HG02610 (cell line): Measurements from ENCODE around the gene PRMT3.
A peak's percentile ranks its signal among the peaks of the same experiment; 100 is the strongest.
"Not testable (repeated sequence)": the region's sequence is repeated elsewhere in the genome, so short reads cannot be mapped to it uniquely, and the experiment has no call there.

Experiments
- ATAC-seq: cut with Tn5 transposase; IDR thresholded peaks from one replicate; pipeline ENCODE4 v1.9.1; 2021; ENCODE audit warnings: mild to moderate bottlenecking, moderate library complexity; ENCODE audit not compliant: unreplicated experiment

PRMT3 gene

DNA sequence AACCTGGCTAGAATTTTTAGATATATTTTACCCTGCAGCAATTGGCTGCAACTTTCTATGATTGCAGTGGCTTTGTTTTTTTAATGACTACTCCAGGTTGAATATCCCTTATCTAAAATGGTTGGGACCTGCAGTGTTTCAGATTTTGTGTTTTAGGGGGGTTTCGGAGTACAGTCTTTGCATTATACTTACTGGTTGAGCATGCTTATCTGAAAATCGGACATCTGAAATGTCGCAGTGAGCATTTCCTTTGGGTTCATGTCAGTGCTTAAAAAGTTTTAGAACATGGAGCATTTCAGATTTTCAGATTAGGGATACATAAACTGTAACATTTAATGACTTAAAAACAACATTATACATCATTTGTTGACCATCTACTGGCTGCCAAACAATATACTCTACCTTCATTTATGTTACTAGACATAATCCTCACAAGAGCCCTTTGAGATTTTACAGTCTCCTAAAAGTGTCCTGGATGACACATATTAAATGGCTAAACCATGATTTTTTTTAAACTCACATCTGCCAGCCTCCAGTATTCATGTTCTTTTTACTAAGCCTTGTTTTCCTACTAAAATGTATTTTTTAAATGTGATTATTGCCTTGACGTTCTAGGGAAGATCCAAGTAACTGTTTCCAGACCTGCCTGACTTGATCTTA, 66.3 kb downstream of the PRMT3 start:
- ATAC-seq = no peak

DNA sequence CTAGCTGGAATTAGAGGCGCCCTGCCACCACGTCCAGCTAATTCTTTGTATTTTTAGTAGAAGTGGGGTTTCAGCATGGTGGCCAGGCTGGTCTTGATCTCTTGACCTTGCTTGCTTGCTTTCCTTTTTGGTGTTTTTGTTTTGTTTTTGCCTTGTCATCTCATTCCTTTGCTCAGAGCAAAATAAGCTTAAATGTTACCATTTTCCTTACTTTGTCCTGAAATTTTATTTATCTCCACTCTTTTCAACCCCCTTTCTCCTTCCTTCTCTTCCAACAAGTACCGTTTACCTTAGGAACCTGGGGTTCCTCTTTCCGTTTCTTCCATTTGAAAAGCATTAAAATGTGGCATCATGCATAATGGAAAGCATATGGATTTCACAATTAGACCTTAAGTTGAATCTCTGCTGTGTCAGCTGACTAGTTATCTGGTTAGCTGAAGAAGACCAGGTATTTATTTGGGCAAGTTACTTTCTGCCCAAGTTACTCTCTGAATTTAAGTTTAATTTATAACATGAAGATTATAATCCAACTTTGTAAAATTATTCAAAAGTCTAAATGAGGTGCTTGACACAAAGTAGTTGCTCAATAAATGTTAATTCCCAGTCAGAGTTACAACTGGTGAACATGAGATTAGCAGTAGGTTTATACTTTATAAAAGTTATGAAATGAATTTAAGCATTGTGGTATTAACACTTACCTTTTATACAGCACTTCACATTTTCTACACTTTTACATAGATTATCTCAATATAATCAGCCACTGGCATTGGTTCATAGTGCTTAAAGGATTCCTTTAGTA, 69.7 kb downstream of the PRMT3 start:
- no peak for ATAC-seq

DNA sequence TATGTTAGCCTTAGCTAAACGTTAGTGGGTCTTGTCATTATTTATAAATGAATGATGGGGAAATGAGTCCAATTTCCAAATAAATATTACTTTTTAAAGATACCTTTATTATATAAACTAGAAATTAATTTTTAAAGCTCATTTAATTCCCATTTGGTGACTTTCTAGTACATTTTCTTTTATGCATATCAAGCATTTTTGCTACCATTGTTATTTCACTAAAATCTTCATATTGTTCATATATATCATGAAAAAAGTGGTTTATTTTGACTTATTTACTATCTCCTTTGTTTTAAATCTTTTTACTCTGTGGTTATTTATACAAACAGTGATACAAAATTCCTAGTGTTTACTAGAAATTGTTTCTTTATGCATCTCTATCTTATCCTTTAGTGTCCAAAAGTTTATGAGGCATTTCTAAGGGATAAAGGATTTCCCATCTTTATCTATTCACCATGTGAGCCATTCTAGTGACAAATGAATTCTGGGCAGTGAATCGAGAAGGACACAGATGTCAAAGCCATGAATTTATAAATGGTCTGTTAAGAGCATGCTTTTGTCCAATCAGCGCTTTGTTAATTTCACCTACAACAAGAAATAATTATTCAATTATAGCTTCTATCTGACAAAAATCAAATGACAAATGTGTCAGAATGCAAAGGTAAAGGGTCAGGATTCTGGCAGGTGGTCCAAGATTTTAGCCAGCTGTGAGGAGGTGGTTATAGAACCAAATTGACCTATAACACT, 70.6 kb downstream of the PRMT3 start:
- ATAC-seq = no peak

DNA sequence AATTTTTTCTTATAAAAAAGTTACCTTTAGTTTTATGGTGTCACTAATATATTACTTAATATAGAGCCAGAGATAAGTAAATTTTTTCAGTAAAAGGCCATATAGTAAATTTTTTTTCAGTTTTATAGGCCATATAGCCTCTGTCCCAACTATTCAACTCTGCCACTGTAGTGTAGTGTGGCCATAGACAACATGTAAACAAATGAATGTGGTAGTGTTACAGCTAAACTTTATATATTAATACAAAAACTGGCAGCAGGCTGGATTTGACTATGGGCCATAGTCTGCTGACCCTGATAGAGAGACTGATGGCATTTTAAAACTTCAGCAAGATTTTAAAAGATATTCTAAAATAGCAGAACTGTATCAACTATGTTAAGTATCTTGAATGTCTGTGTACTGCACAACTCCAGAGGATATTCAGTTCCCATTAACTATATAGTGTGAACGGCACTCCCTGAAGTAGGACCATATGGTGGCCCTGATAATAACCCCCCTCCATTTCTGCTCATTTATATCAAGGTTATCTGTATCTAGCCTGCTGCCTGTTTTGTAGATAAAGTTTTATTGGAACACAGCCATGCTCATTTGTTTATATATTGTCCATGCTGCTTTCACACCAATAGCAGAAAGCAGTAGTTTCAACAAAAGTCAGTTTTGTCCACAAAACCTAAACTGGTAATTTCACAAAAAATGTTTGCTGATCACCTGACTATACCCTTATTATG, 71.6 kb downstream of the PRMT3 start:
- no peak for ATAC-seq

DNA sequence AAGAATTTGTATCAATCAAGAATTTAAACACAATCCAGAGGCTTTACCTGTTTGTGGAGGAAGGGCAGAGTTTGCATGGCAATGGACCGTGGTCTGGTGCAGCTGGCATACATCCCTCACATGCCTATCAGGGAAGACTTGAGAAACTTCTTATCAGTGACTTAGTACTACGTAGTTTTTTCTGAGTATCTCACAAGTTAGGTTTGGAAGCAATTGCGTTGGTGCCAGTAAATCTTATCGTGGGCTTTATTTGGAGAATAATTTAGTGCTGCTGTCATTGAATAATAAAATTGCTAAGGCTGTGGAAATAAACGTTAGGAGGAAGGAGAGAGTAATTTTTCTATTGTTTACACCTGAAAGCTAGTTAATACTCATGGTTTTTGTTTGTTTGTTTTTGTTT, 72.3 kb downstream of the PRMT3 start:
- ATAC-seq = no peak

DNA sequence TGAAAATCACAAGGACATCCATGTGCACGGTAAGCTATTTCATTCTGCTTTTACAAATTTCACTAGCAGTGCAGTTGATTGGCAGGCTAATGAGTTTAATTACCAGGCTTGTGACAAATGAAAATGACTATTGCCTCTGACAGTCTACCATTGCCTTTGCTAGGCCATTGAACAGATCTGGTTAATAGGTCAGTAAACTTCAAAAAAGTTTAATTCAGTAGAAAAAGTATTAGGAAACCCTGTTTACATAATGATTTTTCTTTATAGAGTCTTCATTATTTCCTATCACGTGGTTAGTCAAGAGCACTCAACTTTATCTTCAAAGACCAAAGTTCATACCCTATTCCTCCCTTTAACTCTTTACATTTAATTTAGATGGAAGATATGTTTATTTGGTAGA, 77.0 kb downstream of the PRMT3 start:
- ATAC-seq = no peak

DNA sequence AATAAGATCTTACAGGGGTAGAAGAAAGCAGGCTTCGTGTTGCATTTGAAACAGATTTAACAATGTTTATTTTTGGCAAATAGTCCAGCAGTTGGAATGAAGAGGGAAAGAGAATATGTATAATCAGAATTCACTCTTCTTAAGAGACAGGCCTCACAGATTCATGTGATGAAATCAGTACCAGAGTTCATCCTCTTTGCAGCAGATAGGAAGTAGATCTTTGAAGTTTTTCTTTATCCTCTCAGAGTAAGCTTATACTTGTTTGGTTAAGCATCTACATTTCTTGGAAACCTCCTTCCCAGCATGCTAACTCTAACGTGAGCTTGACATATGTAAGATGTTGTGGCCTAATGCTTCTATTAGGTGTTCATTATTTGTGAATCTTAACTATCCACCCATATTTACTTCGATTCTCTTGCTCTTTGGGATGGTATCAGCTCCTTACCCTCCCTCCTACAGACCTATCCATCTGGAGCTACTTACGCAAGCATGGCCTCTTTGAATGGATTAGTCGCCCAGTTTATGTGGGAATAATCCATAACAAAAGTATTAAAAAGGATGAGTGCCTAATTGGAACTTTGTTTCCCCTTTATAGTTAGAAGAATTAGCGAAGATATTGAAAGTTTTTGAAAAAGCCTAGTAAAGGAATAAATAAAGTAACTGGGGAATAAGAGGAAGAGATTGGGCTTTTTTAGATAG, 80.1 kb downstream of the PRMT3 start:
- no peak for ATAC-seq

DNA sequence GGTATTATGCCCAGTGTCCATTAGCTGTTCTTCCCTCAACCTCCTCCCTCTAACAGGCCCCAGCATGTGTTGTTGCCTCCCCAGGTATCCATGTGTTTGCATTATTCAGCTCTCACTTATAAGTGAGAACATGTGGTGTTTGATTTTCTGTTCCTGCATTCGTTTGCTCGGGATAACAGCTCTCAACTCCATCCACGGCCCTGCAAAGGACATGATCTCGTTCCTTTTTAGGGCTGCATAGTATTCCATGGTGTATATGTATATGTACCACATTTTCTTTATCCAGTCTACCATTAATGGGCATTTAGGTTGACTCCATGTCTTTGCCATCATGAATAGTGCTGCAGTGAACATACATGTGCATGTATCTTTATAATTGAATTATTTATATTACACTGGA, 82.8 kb downstream of the PRMT3 start:
- no peak for ATAC-seq

DNA sequence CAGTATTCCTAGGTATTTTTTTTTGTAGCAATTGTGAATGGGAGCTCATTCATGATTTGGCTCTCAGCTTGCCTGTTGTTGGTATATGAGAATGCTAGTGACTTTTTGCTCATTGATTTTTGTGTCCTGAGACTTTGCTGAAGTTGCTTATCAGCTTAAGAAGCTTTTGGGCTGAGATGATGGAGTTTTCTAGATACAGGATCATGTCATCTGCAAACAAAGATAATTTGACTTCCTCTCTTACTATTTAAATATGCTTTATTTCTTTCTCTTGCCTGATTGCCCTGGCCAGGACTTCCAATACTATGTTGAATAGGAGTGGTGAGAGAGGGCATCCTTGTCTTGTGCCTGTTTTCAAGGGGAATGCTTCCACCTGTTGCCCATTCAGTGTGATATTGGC, 84.4 kb downstream of the PRMT3 start:
- not testable (repeated sequence) for ATAC-seq

DNA sequence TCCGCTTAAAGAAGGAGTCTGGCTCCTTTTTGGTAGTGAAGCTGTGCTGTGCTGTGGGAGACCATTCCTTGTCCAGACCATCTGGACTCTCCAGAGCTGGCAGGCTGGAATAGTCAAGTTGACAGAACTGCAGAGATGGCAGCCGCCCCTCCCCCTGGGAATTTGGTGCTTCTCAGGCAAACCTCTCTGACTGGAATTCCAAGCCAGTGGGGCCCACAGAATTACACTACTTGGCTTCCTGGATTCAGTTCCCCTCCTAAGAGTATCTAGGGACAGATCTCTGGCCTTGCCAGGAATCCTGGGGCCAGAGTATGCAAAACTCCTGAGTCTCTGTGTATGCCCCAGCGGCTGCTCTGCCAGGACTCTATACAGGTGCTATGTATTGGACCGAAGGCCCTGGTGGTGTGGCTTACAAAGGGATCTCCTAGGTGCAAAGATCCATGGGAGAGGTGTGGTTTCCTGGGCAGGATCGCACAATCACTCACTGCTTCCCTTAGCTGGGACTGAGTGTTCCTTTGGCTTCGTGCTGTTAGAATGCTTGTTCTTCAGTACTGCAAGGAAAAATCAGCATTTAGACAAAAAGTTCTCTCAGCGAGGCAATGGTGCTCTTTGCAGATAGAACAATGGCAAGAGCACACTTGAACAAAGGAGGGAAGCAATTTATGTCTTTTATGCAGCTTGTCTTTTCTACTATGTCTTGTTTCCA, 86.8 kb downstream of the PRMT3 start:
- ATAC-seq = peak; percentile 42

DNA sequence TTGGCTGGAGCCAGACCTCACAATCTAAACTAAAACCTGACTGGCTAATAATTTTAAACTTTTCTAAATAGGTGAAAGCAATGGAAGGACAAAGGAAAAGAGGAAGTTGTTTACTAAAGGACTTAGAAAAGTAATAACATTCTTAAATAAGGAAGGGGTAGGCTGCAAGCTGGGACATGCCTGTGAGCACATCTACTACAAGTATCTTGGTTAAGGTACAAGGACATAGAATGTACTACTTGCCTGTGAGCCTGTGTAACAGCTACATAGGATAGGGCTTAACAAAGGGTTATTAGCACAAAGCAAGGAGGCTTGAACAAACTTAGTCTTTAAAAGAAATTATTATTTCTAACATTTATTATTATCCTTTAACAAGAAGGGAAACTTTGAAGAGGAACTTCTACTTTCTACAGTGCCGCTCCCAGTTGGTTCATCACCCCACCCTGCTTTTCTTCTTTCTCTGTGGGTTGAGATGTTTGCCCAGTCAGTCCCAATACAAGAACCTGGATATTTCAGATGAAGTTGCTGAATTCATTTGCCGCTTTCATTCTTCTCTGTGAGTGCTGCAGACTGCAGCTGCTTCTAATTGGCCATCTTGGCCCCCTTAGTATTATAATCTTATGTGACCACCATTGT, 87.5 kb downstream of the PRMT3 start:
- peak; percentile 59 for ATAC-seq

DNA sequence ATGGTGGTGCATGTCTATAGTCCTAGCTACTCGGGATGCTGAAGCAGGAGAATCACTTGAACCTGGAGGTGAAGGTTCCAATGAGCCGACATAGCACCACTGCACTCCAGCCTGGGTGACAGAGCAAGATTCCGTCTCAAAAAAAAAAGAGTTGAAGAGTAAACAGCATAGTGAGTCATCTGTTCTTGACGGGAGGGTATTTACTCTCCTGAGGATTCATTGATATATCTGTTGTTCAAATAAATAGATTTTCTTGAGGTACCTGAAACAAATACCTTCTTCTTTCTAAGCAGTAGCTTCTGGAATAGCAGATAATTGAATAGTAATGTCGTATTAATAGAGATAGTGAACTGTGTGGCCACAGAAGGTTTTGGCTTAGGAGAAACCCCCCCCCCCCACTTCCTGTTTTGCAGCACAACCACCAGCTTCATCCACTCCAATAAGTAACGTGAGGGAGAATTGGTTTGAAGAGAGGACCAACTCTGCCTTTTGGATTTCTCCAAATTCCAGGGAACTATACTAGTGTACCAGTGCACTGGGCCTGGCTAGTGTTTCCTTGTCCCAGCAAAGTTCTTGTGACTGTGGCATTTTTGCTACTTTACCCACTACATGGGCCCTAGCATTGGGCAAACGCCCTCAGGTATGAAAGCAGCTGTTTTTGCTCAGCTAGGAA, 90.0 kb downstream of the PRMT3 start:
- no peak for ATAC-seq

DNA sequence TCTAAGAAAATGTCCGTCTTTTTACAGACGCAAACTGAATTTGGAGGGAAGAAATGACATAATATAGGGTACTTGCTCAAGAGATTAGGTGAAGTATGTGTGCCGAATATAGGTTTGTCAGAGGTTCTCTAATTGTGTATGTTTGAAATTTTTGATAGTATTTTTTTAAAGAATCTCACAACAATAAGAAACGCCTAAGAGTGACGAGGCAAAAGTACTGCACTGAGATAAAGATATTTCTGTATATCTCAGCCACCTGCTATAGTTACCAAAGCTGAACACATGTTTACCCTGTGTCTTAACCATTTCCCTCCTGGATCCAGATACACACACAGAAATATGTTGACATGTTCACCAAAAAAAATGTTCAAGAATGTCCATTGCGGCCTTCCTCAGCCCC, 92.0 kb downstream of the PRMT3 start:
- ATAC-seq = no peak

DNA sequence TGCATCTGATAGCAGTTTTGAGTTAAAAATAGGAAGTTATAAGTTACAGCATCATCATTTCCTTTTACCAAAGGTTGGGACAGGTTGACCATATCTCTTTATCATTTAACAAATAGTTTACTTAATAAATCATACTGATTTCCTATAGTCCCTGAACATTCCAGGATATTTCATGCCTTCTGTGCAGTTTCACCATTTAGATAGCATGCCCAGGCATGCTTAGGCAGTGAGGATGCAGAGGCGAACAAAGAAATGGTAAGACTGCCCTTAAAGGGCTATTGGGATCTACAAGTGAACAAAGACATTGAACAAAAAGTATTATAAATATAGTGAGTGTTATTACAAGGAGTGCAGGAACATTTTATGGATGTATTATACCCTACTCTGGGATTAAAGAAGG, 96.4 kb downstream of the PRMT3 start:
- no peak for ATAC-seq

DNA sequence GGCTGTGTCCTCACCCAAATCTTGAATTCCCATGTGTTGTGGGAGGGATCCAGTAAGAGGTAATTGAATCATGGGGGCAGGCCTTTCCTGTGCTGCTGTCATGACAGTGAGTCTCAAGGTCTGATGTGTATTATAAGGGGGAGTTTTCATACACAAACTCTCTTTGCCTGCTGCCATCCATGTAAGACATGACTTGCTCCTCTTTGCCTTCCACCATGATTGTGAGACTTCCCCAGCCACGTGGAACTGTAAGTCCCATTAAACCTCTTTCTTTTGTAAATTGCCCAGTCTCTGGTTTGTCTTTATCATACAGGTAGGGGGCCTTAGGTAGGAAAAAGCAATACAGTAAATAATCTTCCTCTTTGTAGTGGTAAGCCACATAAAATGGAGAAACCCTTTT, 96.9 kb downstream of the PRMT3 start:
- ATAC-seq = not testable (repeated sequence)

DNA sequence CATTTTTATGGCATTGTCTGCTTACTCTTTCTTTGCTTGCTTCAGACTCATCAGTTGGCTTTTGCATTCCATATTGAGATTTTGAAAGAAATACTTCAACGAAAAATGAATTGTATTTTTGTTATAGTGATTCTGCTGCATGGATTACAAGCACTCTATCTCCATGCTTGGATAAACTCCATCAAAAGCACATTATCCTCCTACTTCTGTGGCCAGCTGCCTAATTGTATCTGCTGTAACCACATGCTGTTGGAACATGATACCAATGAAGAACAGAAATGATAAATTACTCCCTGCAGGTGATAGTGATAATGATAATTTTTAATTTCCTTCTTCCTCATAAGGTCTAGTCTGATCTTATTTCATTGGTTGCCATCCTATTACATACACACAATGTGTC, 100.8 kb downstream of the PRMT3 start:
- ATAC-seq = no peak

DNA sequence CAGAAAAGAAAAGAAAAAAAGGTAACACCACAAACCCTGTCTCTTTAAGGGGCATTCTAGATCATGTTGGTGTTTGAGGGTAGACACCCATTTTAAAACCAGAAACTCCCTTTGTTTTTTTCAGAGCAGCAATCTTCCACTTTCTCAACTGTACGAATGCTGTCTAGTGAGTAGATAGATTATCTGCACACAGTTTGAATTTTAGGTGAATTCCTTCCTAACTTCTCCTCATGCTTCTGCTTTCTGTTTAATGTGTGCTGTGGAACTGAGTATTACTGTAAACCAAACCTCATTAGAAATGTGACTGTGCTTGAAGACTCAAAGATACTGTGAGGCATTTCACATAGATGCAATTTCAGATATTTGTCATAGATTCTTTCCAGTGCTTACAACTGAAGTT, 102.4 kb downstream of the PRMT3 start:
- peak; percentile 97 for ATAC-seq

DNA sequence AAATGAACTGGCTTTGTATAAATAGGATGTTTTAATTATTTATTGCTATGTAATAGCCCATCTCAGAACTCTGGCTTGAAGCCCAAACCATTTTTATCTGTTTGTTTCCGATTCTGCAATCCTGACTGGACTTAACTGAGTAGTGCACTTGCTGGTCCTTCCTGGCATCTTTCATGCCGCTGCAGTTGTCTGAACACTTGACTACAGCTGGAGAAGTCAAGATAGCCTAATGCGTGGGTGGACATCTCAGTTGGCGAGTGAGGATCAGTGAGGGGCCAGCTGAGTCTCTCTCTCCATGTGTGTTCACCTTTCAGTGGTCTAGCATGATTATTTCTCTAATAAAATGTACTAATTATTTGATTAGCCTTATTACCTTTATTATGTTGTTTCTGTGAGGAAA, 105.8 kb downstream of the PRMT3 start:
- ATAC-seq = no peak
